ENCODE measurements around the gene SPEF2. TPM values are rescaled to one million over a fixed set of nuclear protein-coding genes. Genes with fewer than 3 reads are reported as not detected.

SPEF2 gene
- total RNA-seq, 2 experiments from 2014 or later: 0.03 TPM; not detected in 1

DNA sequence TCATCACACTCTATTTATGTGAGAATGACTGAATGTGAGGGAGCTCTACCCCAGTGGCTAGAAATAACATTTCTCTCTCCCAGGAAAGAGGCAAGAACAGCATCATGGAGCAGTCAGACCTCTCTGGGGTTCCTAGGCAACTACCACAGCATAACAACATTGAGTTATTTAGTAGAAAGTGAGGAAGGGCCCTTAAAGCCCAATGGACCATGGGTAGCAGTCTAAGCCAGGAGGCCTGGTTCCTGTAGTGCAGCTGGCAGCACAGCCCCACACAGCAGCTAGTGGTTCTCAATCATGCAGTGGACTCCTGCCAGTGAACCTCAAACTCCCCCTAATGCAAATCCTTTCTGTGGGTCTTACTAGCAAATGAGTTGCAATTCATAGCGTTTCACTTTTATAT is 55.3 kb downstream of the SPEF2 start:
- no peaks in the 10 kb centered on the region for H3K9me2 ChIP-seq (ENCODE audit: insufficient read depth, low read length)
- H2AFZ ChIP-seq (ENCODE audit: low read length): peak overlapping the region; percentile 54
- ChIA-PET CTCF (ENCODE audit: unreplicated experiment) (no interaction called here), POLR2A (interaction anchor here (0.6 to 1.4 kb wide), 5 partner anchors 8 to 209 kb away, joined by 4 to 5 read pairs (median 4); no protein-coding TSS in a partner anchor)
- H3K79me2 ChIP-seq (ENCODE audit: insufficient read depth, low read depth, low read length): no peaks in the 10 kb centered on the region
- intact Hi-C loops (cut with micrococcal nuclease; ENCODE audit: unreplicated experiment): no loop called here
- no peak overlapping the region for H3K27ac ChIP-seq (ENCODE audit: low read depth, low read length, poor library complexity, severe bottlenecking)
- H3K36me3 ChIP-seq (ENCODE audit: insufficient read depth, low read length): no peaks in the 10 kb centered on the region
- H3K4me2 ChIP-seq (ENCODE audit: low read length): peak overlapping the region; percentile 14
- H3K9me3 ChIP-seq (ENCODE audit: low read length): no peaks in the 10 kb centered on the region
- peaks cover 34% of the 10 kb centered on the region for H3K4me1 ChIP-seq (ENCODE audit: insufficient read depth, low read length, poor library complexity, severe bottlenecking)
- H4K20me1 ChIP-seq (ENCODE audit: insufficient read depth, low read length): no peaks in the 10 kb centered on the region
- H3K4me3 ChIP-seq (ENCODE audit: low read depth, low read length, poor library complexity, severe bottlenecking): no peak overlapping the region
- no TSS peak for BruUV-seq (replicated peaks)
- peak; percentile 77 for DNase-seq (ENCODE audit: low spot score)
- no peak for TF ChIP-seq CTCF (conservative IDR thresholded peaks at IDR 0.05; ENCODE audit: low read length)
- no peak for TF ChIP-seq EZH2phosphoT487 (IDR thresholded peaks at IDR 0.05; ENCODE audit: borderline replicate concordance, low read depth, low read length)

- no peaks in the 10 kb centered on the region for H3K36me3 ChIP-seq (ENCODE audit: insufficient read depth, low read length)
- DNase-seq (ENCODE audit: low spot score): no peak
- H3K4me2 ChIP-seq (ENCODE audit: low read length): no peak overlapping the region
- H3K9me2 ChIP-seq (ENCODE audit: insufficient read depth, low read length): no peaks in the 10 kb centered on the region
- POLR2A ChIA-PET: interaction anchor here (0.6 to 1.2 kb wide), 9 partner anchors 9 to 441 kb away, joined by 3 to 6 read pairs (median 4); no protein-coding TSS in a partner anchor
- intact Hi-C loops (cut with micrococcal nuclease; ENCODE audit: unreplicated experiment): no loop called here
- no peak overlapping the region for H3K27ac ChIP-seq (ENCODE audit: low read depth, low read length, poor library complexity, severe bottlenecking)
- no peak for TF ChIP-seq EZH2phosphoT487 (IDR thresholded peaks at IDR 0.05; ENCODE audit: borderline replicate concordance, low read depth, low read length)
- TF ChIP-seq CTCF (conservative IDR thresholded peaks at IDR 0.05; ENCODE audit: low read length): no peak
- CTCF ChIA-PET (ENCODE audit: unreplicated experiment): no interaction called here
- peaks cover 37% of the 10 kb centered on the region for H3K4me1 ChIP-seq (ENCODE audit: insufficient read depth, low read length, poor library complexity, severe bottlenecking)
- H3K79me2 ChIP-seq (ENCODE audit: insufficient read depth, low read depth, low read length): no peaks in the 10 kb centered on the region
- H4K20me1 ChIP-seq (ENCODE audit: insufficient read depth, low read length): no peaks in the 10 kb centered on the region
- BruUV-seq (replicated peaks): no TSS peak
- H3K9me3 ChIP-seq (ENCODE audit: low read length): no peaks in the 10 kb centered on the region
- no peak overlapping the region; the same call in 1 of the 2 replicates for H2AFZ ChIP-seq (ENCODE audit: low read length)
- H3K4me3 ChIP-seq (ENCODE audit: low read depth, low read length, poor library complexity, severe bottlenecking): no peak overlapping the region
These were observed 56.4 kb downstream of the SPEF2 start for GRCh38 chr5:35674049-35674448.

DNA sequence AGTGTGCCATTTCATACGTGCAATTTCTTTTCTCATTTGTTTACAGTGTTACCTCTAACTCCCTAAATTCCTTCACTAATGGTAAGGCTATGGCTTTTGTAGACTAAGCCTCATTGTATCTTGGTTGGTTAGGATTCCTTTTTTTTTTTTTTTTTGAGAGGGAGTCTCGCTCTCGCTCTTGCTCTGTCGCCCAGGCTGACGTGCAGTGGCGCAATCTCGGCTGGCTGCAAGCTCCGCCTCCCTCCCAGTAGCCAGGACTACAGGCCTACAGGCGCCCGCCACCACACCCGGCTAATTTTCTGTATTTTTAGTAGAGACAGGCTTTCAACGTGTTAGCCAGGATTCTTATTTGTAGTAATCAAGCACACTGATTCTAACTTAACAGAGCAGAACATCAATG is 57.7 kb downstream of the SPEF2 start:
- ChIA-PET POLR2A (interaction anchor here (0.7 kb wide), 1 partner anchor 23 kb away, joined by 3 read pairs; no protein-coding TSS in a partner anchor), CTCF (ENCODE audit: unreplicated experiment) (no interaction called here)
- H3K4me1 ChIP-seq (ENCODE audit: insufficient read depth, low read length, poor library complexity, severe bottlenecking): peaks cover 47% of the 10 kb centered on the region

More for the DNA sequence above, 57.7 kb downstream of the SPEF2 start:
- Histone ChIP-seq H3K9me3 (ENCODE audit: low read length) (no peaks in the 10 kb centered on the region), H3K27ac (ENCODE audit: low read depth, low read length, poor library complexity, severe bottlenecking) (no peak overlapping the region), H3K4me2 (ENCODE audit: low read length) (no peak overlapping the region), H4K20me1 (ENCODE audit: insufficient read depth, low read length) (no peaks in the 10 kb centered on the region), H3K79me2 (ENCODE audit: insufficient read depth, low read depth, low read length) (no peaks in the 10 kb centered on the region), H2AFZ (ENCODE audit: low read length) (no peak overlapping the region), H3K4me3 (ENCODE audit: low read depth, low read length, poor library complexity, severe bottlenecking) (no peak overlapping the region), H3K9me2 (ENCODE audit: insufficient read depth, low read length) (no peaks in the 10 kb centered on the region), H3K36me3 (ENCODE audit: insufficient read depth, low read length) (no peaks in the 10 kb centered on the region)
- intact Hi-C loops (cut with micrococcal nuclease; ENCODE audit: unreplicated experiment): no loop called here
- DNase-seq (ENCODE audit: low spot score): no peak
- BruUV-seq (replicated peaks): no TSS peak
- no peak for TF ChIP-seq CTCF (conservative IDR thresholded peaks at IDR 0.05; ENCODE audit: low read length)
- no peak for TF ChIP-seq EZH2phosphoT487 (IDR thresholded peaks at IDR 0.05; ENCODE audit: borderline replicate concordance, low read depth, low read length)
